Mammary epithelial cell (primary cell): ENCODE data around the gene OR56A1.

Experiments used
- CTCF ChIP-seq, 2 donors: IDR thresholded peaks in 1 of 2; conservative IDR thresholded peaks in 1 of 2; 2 replicates each; pipeline ENCODE4 v1.5.1; 2011 to 2012; ENCODE audit warnings: inconsistent platforms in 2 of 2, low read length in 2 of 2, mild to moderate bottlenecking in 2 of 2, control low read depth in 1 of 2, low read depth in 1 of 2; ENCODE audit not compliant: insufficient read depth in 1 of 2; ENCODE audit errors: extremely low read depth in 1 of 2
- EZH2 ChIP-seq: IDR thresholded peaks from 2 replicates; pipeline ENCODE4 v1.6.1; 2012; ENCODE audit warnings: low read length, inconsistent platforms, borderline replicate concordance

GRCh38 chr11:6027501-6027900 is 3.1 kb downstream of the OR56A1 start:
- TF ChIP-seq CTCF (conservative IDR thresholded peaks at IDR 0.05 in 1 of 2, IDR thresholded peaks at IDR 0.05 in 1 of 2; ENCODE audit: extremely low read depth in 1 of 2, insufficient read depth in 1 of 2, low read depth in 1 of 2, low read length in 2 of 2): no peak
- TF ChIP-seq EZH2: no peak
